LNCAP (cell line): ENCODE results near the gene PDZD2.

Experiments
- CTCF ChIP-seq: fragments of 450-650 bp; IDR thresholded peaks from 2 replicates; pipeline ENCODE4 v1.5.1; 2017; ENCODE audit warnings: mild to moderate bottlenecking

PDZD2 gene

GRCh38 chr5:32100230-32100629 lies 461.3 kb downstream of the PDZD2 start:
- TF ChIP-seq CTCF = no peak

GRCh38 chr5:32100691-32101302 lies 461.9 kb downstream of the PDZD2 start:
- TF ChIP-seq CTCF = no peak

- TF ChIP-seq CTCF = no peak
These were observed 463.5 kb downstream of the PDZD2 start for GRCh38 chr5:32102254-32102986.

GRCh38 chr5:32103521-32103920 lies 464.6 kb downstream of the PDZD2 start:
- no peak for TF ChIP-seq CTCF

- TF ChIP-seq CTCF = no peak
These were observed 468.4 kb downstream of the PDZD2 start for GRCh38 chr5:32107291-32107690.

- TF ChIP-seq CTCF = no peak
These were observed 469.2 kb downstream of the PDZD2 start for GRCh38 chr5:32108167-32108566.

- no peak for TF ChIP-seq CTCF
These were observed 470.3 kb downstream of the PDZD2 start for GRCh38 chr5:32109236-32109635.
